Left ventricle myocardium inferior (tissue), 1 donor: ENCODE measurements around the gene SDE2. TPM values are rescaled to one million over a fixed set of nuclear protein-coding genes. Genes with fewer than 3 reads are reported as not detected.
"Not testable (repeated sequence)": the region's sequence is repeated elsewhere in the genome, so short reads cannot be mapped to it uniquely, and the experiment has no call there.

ENCODE experiments used
- DNase-seq: peaks from one replicate; pipeline ENCODE4 v3.0.0-alpha.2; 2020
- H3K27ac ChIP-seq: fragments of 200-600 bp; replicated peaks from 2 replicates; pipeline ENCODE4 v1.8.0; 2021
- H3K27me3 ChIP-seq: fragments of 200-600 bp; 2 replicates; pipeline ENCODE4 v1.8.0; 2021; ENCODE audit warnings: low read depth
- H3K36me3 ChIP-seq: fragments of 200-600 bp; 2 replicates; pipeline ENCODE4 v1.8.0; 2021
- H3K4me1 ChIP-seq: fragments of 200-600 bp; 2 replicates; pipeline ENCODE4 v1.8.0; 2021
- H3K4me3 ChIP-seq: fragments of 200-600 bp; 2 replicates; pipeline ENCODE4 v1.8.0; 2021; ENCODE audit warnings: mild to moderate bottlenecking, moderate library complexity
- H3K9me3 ChIP-seq: fragments of 200-600 bp; replicated peaks from 2 replicates; pipeline ENCODE4 v1.8.0; 2021
- intact Hi-C: fragments of 100-400 bp; cut with micrococcal nuclease; formaldehyde crosslinking; loops from one replicate; pipeline ENCODE4 v1.11.0; 2022
- total RNA-seq: library from RNA; stranded (reverse); fragmentation: NEBNext Ultra II Directional; extraction: Animal tissue kit (Norgen Biotek cat#: 25700); gene quantifications from one replicate; pipeline ENCODE4 v1.2.1, GENCODE V29; 2021
- TF ChIP-seq, protein P1 (sequence below): fragments of 200-600 bp; IDR thresholded peaks from 2 replicates; pipeline ENCODE4 v1.8.0; 2021; ENCODE audit warnings: antibody characterized with exemption, mild to moderate bottlenecking, borderline replicate concordance
- donor health status: DM: no; HTN: yes; CAD: no; lungs with severe emphysema.

SDE2 gene
- total RNA-seq, 1 donor from 2014 or later, result 11.3 TPM

GRCh38 chr1:225973158-225973557, 26.0 kb downstream of the SDE2 start:
- intact Hi-C loops, result loop anchor here (10.0 kb wide), 2 partner anchors 178 to 658 kb away; no protein-coding TSS in a partner anchor
- H3K27ac ChIP-seq, result no peak overlapping the region
- peaks cover 11% of the 10 kb centered on the region for H3K36me3 ChIP-seq
- no peaks in the 10 kb centered on the region for H3K9me3 ChIP-seq
- no peaks in the 10 kb centered on the region for H3K27me3 ChIP-seq
- no peak overlapping the region for H3K4me3 ChIP-seq
- H3K4me1 ChIP-seq, result peaks cover 3% of the 10 kb centered on the region
- TF ChIP-seq, protein P1, sequence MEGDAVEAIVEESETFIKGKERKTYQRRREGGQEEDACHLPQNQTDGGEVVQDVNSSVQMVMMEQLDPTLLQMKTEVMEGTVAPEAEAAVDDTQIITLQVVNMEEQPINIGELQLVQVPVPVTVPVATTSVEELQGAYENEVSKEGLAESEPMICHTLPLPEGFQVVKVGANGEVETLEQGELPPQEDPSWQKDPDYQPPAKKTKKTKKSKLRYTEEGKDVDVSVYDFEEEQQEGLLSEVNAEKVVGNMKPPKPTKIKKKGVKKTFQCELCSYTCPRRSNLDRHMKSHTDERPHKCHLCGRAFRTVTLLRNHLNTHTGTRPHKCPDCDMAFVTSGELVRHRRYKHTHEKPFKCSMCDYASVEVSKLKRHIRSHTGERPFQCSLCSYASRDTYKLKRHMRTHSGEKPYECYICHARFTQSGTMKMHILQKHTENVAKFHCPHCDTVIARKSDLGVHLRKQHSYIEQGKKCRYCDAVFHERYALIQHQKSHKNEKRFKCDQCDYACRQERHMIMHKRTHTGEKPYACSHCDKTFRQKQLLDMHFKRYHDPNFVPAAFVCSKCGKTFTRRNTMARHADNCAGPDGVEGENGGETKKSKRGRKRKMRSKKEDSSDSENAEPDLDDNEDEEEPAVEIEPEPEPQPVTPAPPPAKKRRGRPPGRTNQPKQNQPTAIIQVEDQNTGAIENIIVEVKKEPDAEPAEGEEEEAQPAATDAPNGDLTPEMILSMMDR, result no peak
- DNase-seq, result no peak

- intact Hi-C loops, result loop anchor here (10.0 kb wide), 2 partner anchors 178 to 658 kb away; no protein-coding TSS in a partner anchor
Measured at GRCh38 chr1:225972344-225973152, 26.6 kb downstream of the SDE2 start.

GRCh38 chr1:225970592-225971157, 28.5 kb downstream of the SDE2 start:
- intact Hi-C loops, result loop anchor here (10.0 kb wide), 2 partner anchors 176 to 656 kb away; no protein-coding TSS in a partner anchor
- not testable (repeated sequence) for H3K4me1 ChIP-seq, H3K36me3 ChIP-seq, H3K4me3 ChIP-seq, DNase-seq, H3K27me3 ChIP-seq, H3K27ac ChIP-seq, H3K9me3 ChIP-seq

More at GRCh38 chr1:225972344-225973152, 26.6 kb downstream of the SDE2 start:
- no peaks in the 10 kb centered on the region for H3K27me3 ChIP-seq
- TF ChIP-seq, protein P1, result no peak
- peaks cover 6% of the 10 kb centered on the region for H3K36me3 ChIP-seq
- H3K27ac ChIP-seq, result no peak overlapping the region
- peaks cover 3% of the 10 kb centered on the region for H3K4me1 ChIP-seq
- DNase-seq, result no peak
- no peaks in the 10 kb centered on the region for H3K9me3 ChIP-seq
- no peak overlapping the region for H3K4me3 ChIP-seq

DNA sequence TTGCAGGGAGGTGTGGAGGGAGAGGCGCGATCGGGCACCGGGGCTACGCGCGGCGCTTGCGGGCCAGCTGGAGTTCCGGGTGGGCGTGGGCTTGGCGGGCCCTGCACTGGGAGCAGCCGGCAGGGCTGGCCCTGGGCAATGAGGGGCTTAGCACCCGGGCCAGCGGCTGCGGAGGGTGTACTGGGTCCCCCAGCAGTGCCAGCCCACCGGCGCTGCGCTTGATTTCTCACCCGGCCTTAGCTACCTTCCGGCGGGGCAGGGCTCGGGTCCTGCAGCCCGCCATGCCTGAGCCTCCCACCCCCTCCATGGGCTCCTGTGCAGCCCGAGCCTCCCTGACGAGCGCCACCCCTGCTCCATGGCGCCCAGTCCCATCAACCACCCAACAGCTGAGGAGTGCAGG, 29.4 kb downstream of the SDE2 start:
- intact Hi-C loops, result loop anchor here (10.0 kb wide), 2 partner anchors 175 to 655 kb away; no protein-coding TSS in a partner anchor
- not testable (repeated sequence) for H3K27ac ChIP-seq, H3K4me1 ChIP-seq, DNase-seq, H3K36me3 ChIP-seq, H3K9me3 ChIP-seq, H3K27me3 ChIP-seq, H3K4me3 ChIP-seq

- intact Hi-C loops, result no loop called here
- Histone ChIP-seq H3K27ac (no peak overlapping the region), H3K27me3 (peaks cover 15% of the 10 kb centered on the region), H3K4me3 (no peak overlapping the region), H3K4me1 (peaks cover 4% of the 10 kb centered on the region), H3K36me3 (no peaks in the 10 kb centered on the region), H3K9me3 (no peaks in the 10 kb centered on the region)
- no peak for DNase-seq
- TF ChIP-seq, protein P1, result no peak
Measured at GRCh38 chr1:225965231-225965630, 33.9 kb downstream of the SDE2 start.

DNA sequence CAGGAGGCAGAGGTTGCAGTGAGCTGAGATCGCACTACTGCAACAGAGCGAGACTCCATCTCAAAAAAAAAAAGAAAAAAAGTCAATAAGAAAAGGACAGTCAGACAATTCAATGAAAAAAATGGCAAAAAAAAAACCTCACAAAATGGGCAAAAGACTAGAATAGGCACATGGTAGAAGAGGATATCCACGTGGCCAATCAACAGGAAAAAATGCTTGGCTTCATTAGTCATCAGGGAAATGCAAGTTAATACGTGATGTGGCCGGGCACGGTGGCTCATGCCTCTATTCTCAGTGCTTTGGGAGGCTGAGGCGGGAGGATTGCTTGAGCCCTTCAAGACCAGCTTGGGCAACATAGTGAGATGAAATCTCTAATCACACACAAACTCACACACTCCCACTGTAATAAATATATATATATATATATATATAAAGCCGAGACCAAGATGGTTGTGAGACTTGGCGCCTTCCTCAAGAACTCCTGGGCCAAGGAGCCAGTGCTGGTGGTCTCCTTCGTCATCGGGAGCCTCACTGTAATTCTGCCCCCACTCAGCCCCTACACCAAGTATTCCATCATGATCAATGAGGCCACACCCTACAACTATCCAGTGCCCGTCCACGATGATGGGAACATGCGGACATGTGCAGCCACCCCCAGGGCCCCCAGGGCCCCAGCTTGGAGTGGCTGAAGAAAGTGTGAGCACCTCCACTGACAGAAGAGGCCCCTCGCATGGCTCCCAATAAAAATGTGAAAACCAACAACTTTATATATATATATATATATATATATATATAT, 35.2 kb downstream of the SDE2 start:
- peaks cover 4% of the 10 kb centered on the region for H3K4me1 ChIP-seq
- H3K36me3 ChIP-seq, result no peaks in the 10 kb centered on the region
- intact Hi-C loops, result no loop called here
- TF ChIP-seq, protein P1, result no peak
- H3K27ac ChIP-seq, result no peak overlapping the region
- DNase-seq, result no peak
- H3K9me3 ChIP-seq, result no peaks in the 10 kb centered on the region
- no peak overlapping the region for H3K4me3 ChIP-seq
- H3K27me3 ChIP-seq, result peaks cover 17% of the 10 kb centered on the region
